WTC11 (cell line): ENCODE results near the gene TUBGCP2.

ENCODE experiments used
- ATF3 ChIP-seq: sonication (generic); formaldehyde crosslinking; conservative IDR thresholded peaks from 2 replicates; pipeline ENCODE4 v1.8.1; 2022; ENCODE audit warnings: mild to moderate bottlenecking, missing genetic modification reagents
- NFE2L1 ChIP-seq: sonication (generic); formaldehyde crosslinking; IDR thresholded peaks from 2 replicates; pipeline ENCODE4 v1.8.1; 2023; ENCODE audit warnings: missing genetic modification reagents
- TP53 ChIP-seq: sonication (generic); formaldehyde crosslinking; IDR thresholded peaks from 2 replicates; pipeline ENCODE4 v1.8.1; 2023; ENCODE audit warnings: mild to moderate bottlenecking, missing genetic modification reagents
- TF ChIP-seq, protein P1 (sequence below): fragments of 250-450 bp; sonication (Bioruptor Pico); IDR thresholded peaks from 2 replicates; pipeline ENCODE4 v1.9.0; 2021; ENCODE audit warnings: mild to moderate bottlenecking, borderline replicate concordance
- TF ChIP-seq, protein P2 (sequence below): fragments of 200-600 bp; IDR thresholded peaks from 2 replicates; pipeline ENCODE4 v1.8.0; 2022; ENCODE audit warnings: antibody characterized with exemption

DNA sequence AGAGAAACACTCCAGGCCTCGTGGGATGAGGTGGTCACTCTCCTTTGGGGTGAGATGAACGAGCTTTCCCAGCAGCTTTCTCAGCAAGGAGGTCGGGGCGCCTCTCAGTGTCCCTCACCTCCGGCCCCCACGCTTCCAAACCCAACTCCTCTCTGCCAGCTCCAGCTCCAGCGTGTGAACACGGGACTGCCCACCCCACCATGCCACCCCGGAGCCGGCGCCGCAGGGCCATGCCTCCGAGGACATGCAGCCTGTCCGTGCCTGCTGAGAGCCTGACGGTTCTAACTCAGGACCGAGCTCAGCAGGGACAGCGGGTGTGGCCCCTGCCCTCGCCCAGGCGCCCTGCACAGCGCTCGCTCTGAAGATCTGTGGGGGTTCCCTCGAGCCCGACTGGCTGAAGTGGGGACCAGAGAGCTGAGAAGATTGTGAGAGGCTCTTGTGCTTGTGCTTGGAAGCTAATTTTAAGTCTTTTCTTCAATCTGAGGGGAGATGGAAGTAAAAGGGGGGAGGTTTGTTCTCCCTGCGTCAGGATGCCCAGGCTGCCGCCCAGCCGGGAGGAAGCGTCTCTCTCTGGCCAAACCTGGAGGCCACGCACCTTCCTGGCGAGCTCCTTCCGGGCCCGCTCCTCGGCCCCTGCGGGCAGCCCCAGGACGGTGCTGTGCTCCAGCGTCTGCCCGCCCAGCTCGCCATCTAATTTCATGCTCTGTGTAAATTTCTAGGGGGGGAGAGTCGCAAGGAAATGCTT lies 26.9 kb downstream of the TUBGCP2 start:
- no peak for TF ChIP-seq NFE2L1
- no peak for TF ChIP-seq TP53 (CRISPR knock-in tag)
- TF ChIP-seq, protein P1, sequence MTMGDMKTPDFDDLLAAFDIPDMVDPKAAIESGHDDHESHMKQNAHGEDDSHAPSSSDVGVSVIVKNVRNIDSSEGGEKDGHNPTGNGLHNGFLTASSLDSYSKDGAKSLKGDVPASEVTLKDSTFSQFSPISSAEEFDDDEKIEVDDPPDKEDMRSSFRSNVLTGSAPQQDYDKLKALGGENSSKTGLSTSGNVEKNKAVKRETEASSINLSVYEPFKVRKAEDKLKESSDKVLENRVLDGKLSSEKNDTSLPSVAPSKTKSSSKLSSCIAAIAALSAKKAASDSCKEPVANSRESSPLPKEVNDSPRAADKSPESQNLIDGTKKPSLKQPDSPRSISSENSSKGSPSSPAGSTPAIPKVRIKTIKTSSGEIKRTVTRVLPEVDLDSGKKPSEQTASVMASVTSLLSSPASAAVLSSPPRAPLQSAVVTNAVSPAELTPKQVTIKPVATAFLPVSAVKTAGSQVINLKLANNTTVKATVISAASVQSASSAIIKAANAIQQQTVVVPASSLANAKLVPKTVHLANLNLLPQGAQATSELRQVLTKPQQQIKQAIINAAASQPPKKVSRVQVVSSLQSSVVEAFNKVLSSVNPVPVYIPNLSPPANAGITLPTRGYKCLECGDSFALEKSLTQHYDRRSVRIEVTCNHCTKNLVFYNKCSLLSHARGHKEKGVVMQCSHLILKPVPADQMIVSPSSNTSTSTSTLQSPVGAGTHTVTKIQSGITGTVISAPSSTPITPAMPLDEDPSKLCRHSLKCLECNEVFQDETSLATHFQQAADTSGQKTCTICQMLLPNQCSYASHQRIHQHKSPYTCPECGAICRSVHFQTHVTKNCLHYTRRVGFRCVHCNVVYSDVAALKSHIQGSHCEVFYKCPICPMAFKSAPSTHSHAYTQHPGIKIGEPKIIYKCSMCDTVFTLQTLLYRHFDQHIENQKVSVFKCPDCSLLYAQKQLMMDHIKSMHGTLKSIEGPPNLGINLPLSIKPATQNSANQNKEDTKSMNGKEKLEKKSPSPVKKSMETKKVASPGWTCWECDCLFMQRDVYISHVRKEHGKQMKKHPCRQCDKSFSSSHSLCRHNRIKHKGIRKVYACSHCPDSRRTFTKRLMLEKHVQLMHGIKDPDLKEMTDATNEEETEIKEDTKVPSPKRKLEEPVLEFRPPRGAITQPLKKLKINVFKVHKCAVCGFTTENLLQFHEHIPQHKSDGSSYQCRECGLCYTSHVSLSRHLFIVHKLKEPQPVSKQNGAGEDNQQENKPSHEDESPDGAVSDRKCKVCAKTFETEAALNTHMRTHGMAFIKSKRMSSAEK: no peak
- TF ChIP-seq ATF3: no peak
- TF ChIP-seq, protein P2, sequence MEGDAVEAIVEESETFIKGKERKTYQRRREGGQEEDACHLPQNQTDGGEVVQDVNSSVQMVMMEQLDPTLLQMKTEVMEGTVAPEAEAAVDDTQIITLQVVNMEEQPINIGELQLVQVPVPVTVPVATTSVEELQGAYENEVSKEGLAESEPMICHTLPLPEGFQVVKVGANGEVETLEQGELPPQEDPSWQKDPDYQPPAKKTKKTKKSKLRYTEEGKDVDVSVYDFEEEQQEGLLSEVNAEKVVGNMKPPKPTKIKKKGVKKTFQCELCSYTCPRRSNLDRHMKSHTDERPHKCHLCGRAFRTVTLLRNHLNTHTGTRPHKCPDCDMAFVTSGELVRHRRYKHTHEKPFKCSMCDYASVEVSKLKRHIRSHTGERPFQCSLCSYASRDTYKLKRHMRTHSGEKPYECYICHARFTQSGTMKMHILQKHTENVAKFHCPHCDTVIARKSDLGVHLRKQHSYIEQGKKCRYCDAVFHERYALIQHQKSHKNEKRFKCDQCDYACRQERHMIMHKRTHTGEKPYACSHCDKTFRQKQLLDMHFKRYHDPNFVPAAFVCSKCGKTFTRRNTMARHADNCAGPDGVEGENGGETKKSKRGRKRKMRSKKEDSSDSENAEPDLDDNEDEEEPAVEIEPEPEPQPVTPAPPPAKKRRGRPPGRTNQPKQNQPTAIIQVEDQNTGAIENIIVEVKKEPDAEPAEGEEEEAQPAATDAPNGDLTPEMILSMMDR: no peak
